H1 (cell line): Measurements from ENCODE around the gene THAP10. TPM values are rescaled to one million over a fixed set of nuclear protein-coding genes. Genes with fewer than 3 reads are reported as not detected.

Experiments used
- CTCF ChIA-PET: fragments of 300-600 bp; sonication (Branson Sonifier 250); formaldehyde crosslinking; loops from one replicate; lab custom pipeline; 2021; ENCODE audit not compliant: partially characterized antibody; lab: Charles Lee
- POLR2A ChIA-PET: fragments of 300-600 bp; sonication (Branson Sonifier 250); formaldehyde crosslinking; loops from one replicate; lab custom pipeline; 2021; ENCODE audit warnings: inconsistent platforms; ENCODE audit not compliant: partially characterized antibody; lab: Charles Lee
- DNase-seq, 2 experiments: peaks; one replicate each; pipeline versions ENCODE4 v3.0.0 to v3.0.0-alpha.2; 2010 to 2022; ENCODE audit warnings: low spot score in 2 of 2, low read depth in 1 of 2, mixed read lengths in 1 of 2
- FAIRE-seq: peaks from 2 replicates; lab custom pipeline; 2011; peaks lifted over from hg19 to GRCh38; lab: Jason Lieb, UNC
- H2AFZ ChIP-seq: 2 replicates; pipeline ENCODE4 v1.8.1; 2012; ENCODE audit warnings: low read length, inconsistent platforms
- H2AK5ac ChIP-seq: 2 replicates; pipeline ENCODE4 v1.6.1; 2013; ENCODE audit warnings: low read depth, low read length
- H2BK120ac ChIP-seq: replicated peaks from 2 replicates; pipeline ENCODE3; 2013; ENCODE audit warnings: low read depth, low read length, inconsistent platforms
- H2BK12ac ChIP-seq: 2 replicates; pipeline ENCODE4 v1.6.1; 2013; ENCODE audit warnings: low read depth, low read length
- H2BK15ac ChIP-seq: 2 replicates; pipeline ENCODE4 v1.6.1; 2013; ENCODE audit warnings: low read length
- H2BK20ac ChIP-seq: 2 replicates; pipeline ENCODE4 v1.6.1; 2013; ENCODE audit warnings: low read length
- H2BK5ac ChIP-seq: 2 replicates; pipeline ENCODE4 v1.6.1; 2013; ENCODE audit warnings: low read depth, low read length
- H3K14ac ChIP-seq: 2 replicates; pipeline ENCODE4 v1.6.1; 2013; ENCODE audit warnings: inconsistent platforms; ENCODE audit not compliant: insufficient read length
- H3K18ac ChIP-seq: 2 replicates; pipeline ENCODE4 v1.6.1; 2013; ENCODE audit warnings: low read length; ENCODE audit errors: extremely low read depth
- H3K23ac ChIP-seq: 2 replicates; pipeline ENCODE4 v1.6.1; 2013; ENCODE audit warnings: inconsistent platforms; ENCODE audit not compliant: insufficient read length
- H3K23me2 ChIP-seq: 2 replicates; pipeline ENCODE4 v1.6.1; 2013; ENCODE audit warnings: low read depth, low read length
- H3K27ac ChIP-seq: 2 replicates; pipeline ENCODE4 v1.6.1; 2011; ENCODE audit warnings: low read depth, low read length, inconsistent platforms
- H3K27me3 ChIP-seq, 4 experiments: replicated peaks in 1 of 4; 1 replicate in 1 of 4; 2 replicates in 3 of 4; pipeline versions ENCODE4 v1.6.1 to v1.8.1; 2011 to 2013; ENCODE audit warnings: low read length in 3 of 4, mild to moderate bottlenecking in 3 of 4, inconsistent platforms in 2 of 4, mixed read lengths in 2 of 4, moderate library complexity in 1 of 4; ENCODE audit not compliant: control insufficient read depth in 3 of 4, insufficient read depth in 3 of 4; ENCODE audit errors: extremely low read depth in 1 of 4
- H3K36me3 ChIP-seq, 4 experiments: 2 replicates each; pipeline versions ENCODE4 v1.6.1 to v1.8.1; 2011 to 2013; ENCODE audit warnings: mild to moderate bottlenecking in 4 of 4, low read length in 3 of 4, moderate library complexity in 2 of 4, control low read depth in 1 of 4, inconsistent platforms in 1 of 4; ENCODE audit not compliant: insufficient read depth in 4 of 4, control insufficient read depth in 2 of 4
- H3K4ac ChIP-seq: replicated peaks from 2 replicates; pipeline ENCODE3; 2013; ENCODE audit warnings: low read length, low read depth, mixed read lengths, inconsistent platforms; ENCODE audit not compliant: insufficient read length
- H3K4me1 ChIP-seq, 4 experiments: replicated peaks in 1 of 4; 1 replicate in 1 of 4; 2 replicates in 3 of 4; pipeline versions ENCODE4 v1.6.1 to v1.8.1; 2011 to 2013; ENCODE audit warnings: low read length in 3 of 4, inconsistent platforms in 2 of 4, mixed read lengths in 1 of 4; ENCODE audit not compliant: insufficient read depth in 4 of 4, control insufficient read depth in 3 of 4
- H3K4me2 ChIP-seq, 2 experiments: 2 replicates each; pipeline versions ENCODE4 v1.6.1 to v1.8.1; 2011 to 2013; ENCODE audit warnings: low read depth in 2 of 2, low read length in 2 of 2, control low read depth in 1 of 2, inconsistent platforms in 1 of 2, mild to moderate bottlenecking in 1 of 2; ENCODE audit not compliant: insufficient read depth in 1 of 2
- H3K4me3 ChIP-seq, 4 experiments: fragments of 200-600, 300-600 bp in 1 of 4; sonication (generic), shearing (Covaris generic), sonication (Bioruptor Twin) in 1 of 4; 2 replicates each; pipeline versions ENCODE4 v1.5.1 to v1.8.1; 2011 to 2016; ENCODE audit warnings: low read length in 4 of 4, low read depth in 3 of 4, control low read depth in 2 of 4, inconsistent platforms in 2 of 4, mild to moderate bottlenecking in 2 of 4, mixed read lengths in 1 of 4, moderate library complexity in 1 of 4; ENCODE audit not compliant: insufficient read depth in 2 of 4; ENCODE audit errors: extremely low read depth in 1 of 4
- H3K56ac ChIP-seq: replicated peaks from 2 replicates; pipeline ENCODE3; 2013; ENCODE audit warnings: low read depth, mild to moderate bottlenecking, mixed read lengths, low read length, inconsistent platforms; ENCODE audit not compliant: insufficient read length
- H3K79me1 ChIP-seq: 2 replicates; pipeline ENCODE4 v1.6.1; 2013; ENCODE audit warnings: low read depth, low read length, control low read depth
- H3K79me2 ChIP-seq, 2 experiments: 2 replicates each; pipeline versions ENCODE4 v1.6.1 to v1.8.1; 2012 to 2013; ENCODE audit warnings: low read length in 2 of 2, mild to moderate bottlenecking in 2 of 2, inconsistent platforms in 1 of 2; ENCODE audit not compliant: insufficient read depth in 2 of 2, control insufficient read depth in 1 of 2
- H3K9ac ChIP-seq, 4 experiments: replicated peaks in 1 of 4; 1 replicate in 1 of 4; 2 replicates in 3 of 4; pipeline versions ENCODE4 v1.6.1 to v1.8.1; 2011 to 2013; ENCODE audit warnings: low read depth in 3 of 4, low read length in 3 of 4, control low read depth in 2 of 4, mild to moderate bottlenecking in 2 of 4, moderate library complexity in 2 of 4, inconsistent platforms in 1 of 4; ENCODE audit errors: extremely low read depth in 1 of 4
- H3K9me3 ChIP-seq, 2 experiments: 2 replicates each; pipeline versions ENCODE4 v1.6.1 to v1.8.1; 2012 to 2013; ENCODE audit warnings: mild to moderate bottlenecking in 2 of 2, moderate library complexity in 2 of 2, control low read depth in 1 of 2, inconsistent platforms in 1 of 2, low read depth in 1 of 2, low read length in 1 of 2, mixed read lengths in 1 of 2; ENCODE audit not compliant: insufficient read depth in 2 of 2
- H4K20me1 ChIP-seq, 2 experiments: replicated peaks in 1 of 2; 2 replicates each; pipeline versions ENCODE3 to v1.8.1; 2011 to 2013; ENCODE audit warnings: inconsistent platforms in 2 of 2, low read length in 2 of 2, mild to moderate bottlenecking in 1 of 2; ENCODE audit not compliant: insufficient read depth in 2 of 2, control insufficient read depth in 1 of 2
- H4K5ac ChIP-seq: 2 replicates; pipeline ENCODE4 v1.6.1; 2013; ENCODE audit warnings: low read length, low read depth, mixed read lengths, inconsistent platforms; ENCODE audit not compliant: insufficient read length
- H4K8ac ChIP-seq: 2 replicates; pipeline ENCODE4 v1.8.0; 2013; ENCODE audit warnings: mild to moderate bottlenecking, moderate library complexity, low read length, inconsistent platforms; ENCODE audit not compliant: insufficient read depth; ENCODE audit errors: extremely low read depth
- H4K91ac ChIP-seq: replicated peaks from 2 replicates; pipeline ENCODE3; 2013; ENCODE audit warnings: low read length, mixed read lengths, inconsistent platforms; ENCODE audit not compliant: insufficient read length
- CEBPB ChIP-seq: IDR thresholded peaks from 2 replicates; pipeline ENCODE4 v1.6.1; 2012; ENCODE audit warnings: low read depth, low read length
- CHD1 ChIP-seq: IDR thresholded peaks from 2 replicates; pipeline ENCODE4 v1.6.1; 2012; ENCODE audit warnings: low read depth, low read length, improper control_type of control experiment
- CHD2 ChIP-seq: IDR thresholded peaks from 2 replicates; pipeline ENCODE4 v1.6.1; 2012; ENCODE audit warnings: low read length, improper control_type of control experiment
- CREB1 ChIP-seq: IDR thresholded peaks from 2 replicates; pipeline ENCODE4 v1.6.1; 2012; ENCODE audit warnings: inconsistent platforms
- CTBP2 ChIP-seq: IDR thresholded peaks from 2 replicates; pipeline ENCODE4 v1.7.0; 2011; ENCODE audit warnings: borderline replicate concordance, mild to moderate bottlenecking, moderate library complexity, mixed read lengths, low read length; ENCODE audit not compliant: insufficient read depth, insufficient read length
- GTF2F1 ChIP-seq: IDR thresholded peaks from 2 replicates; pipeline ENCODE4 v1.6.1; 2012; ENCODE audit warnings: low read depth, low read length, improper control_type of control experiment, borderline replicate concordance
- HDAC2 ChIP-seq, 2 experiments: fragments of 300-600 bp in 1 of 2; sonication (generic) in 1 of 2; IDR thresholded peaks; 2 replicates each; pipeline ENCODE4 v1.6.1; 2011 to 2012; ENCODE audit warnings: low read depth in 2 of 2, low read length in 2 of 2, mild to moderate bottlenecking in 2 of 2, moderate library complexity in 2 of 2, borderline replicate concordance in 1 of 2, inconsistent platforms in 1 of 2
- JUN ChIP-seq: IDR thresholded peaks from 2 replicates; pipeline ENCODE4 v1.6.1; 2011; ENCODE audit warnings: low read depth, mild to moderate bottlenecking, improper control_type of control experiment, low read length
- PHF8 ChIP-seq: fragments of 200-600 bp; sonication (generic); conservative IDR thresholded peaks from 2 replicates; pipeline ENCODE4 v1.7.1; 2012; ENCODE audit warnings: low read depth, mild to moderate bottlenecking, inconsistent platforms, low read length, moderate library complexity
- POU5F1 ChIP-seq: IDR thresholded peaks from 2 replicates; pipeline ENCODE4 v1.6.1; 2011; ENCODE audit warnings: low read depth, mild to moderate bottlenecking, low read length, moderate library complexity
- SAP30 ChIP-seq: fragments of 300-600 bp; sonication (generic); IDR thresholded peaks from 2 replicates; pipeline ENCODE4 v1.7.1; 2012; ENCODE audit warnings: low read length, moderate library complexity, mild to moderate bottlenecking, inconsistent platforms; ENCODE audit not compliant: insufficient read depth, insufficient replicate concordance
- SP1 ChIP-seq: IDR thresholded peaks from 2 replicates; pipeline ENCODE4 v1.6.1; 2011; ENCODE audit warnings: low read depth, low read length
- SP2 ChIP-seq: IDR thresholded peaks from 2 replicates; pipeline ENCODE4 v1.6.1; 2012; ENCODE audit warnings: mild to moderate bottlenecking, low read length, inconsistent platforms
- SRF ChIP-seq: IDR thresholded peaks from 2 replicates; pipeline ENCODE4 v1.6.1; 2011; ENCODE audit warnings: mild to moderate bottlenecking, low read depth, low read length, moderate library complexity
- WGBS, 2 experiments: shearing (Covaris generic) in 1 of 2; methylation state at CpG; one replicate each; pipeline versions ENCODE4 v1.1.6 to v1.1.7; 2013 to 2015; ENCODE audit warnings: low lambda C conversion rate in 2 of 2, mixed read lengths in 2 of 2, inconsistent platforms in 1 of 2, low coverage in 1 of 2, missing lambda C conversion rate in 1 of 2; ENCODE audit not compliant: insufficient replicate concordance in 2 of 2, insufficient coverage in 1 of 2, insufficient read length in 1 of 2; ENCODE audit errors: extremely low coverage in 1 of 2, missing lambda C conversion rate in 1 of 2; 5-methylcytosine and 5-hydroxymethylcytosine counted together
- polyA plus RNA-seq, 7 experiments: library from polyadenylated mRNA; depleted of rRNA in 3 of 7; stranded (reverse) in 5 of 7; unstranded in 2 of 7; fragments of >200 nt in 5 of 7; fragments of 200-250 nt in 2 of 7; gene quantifications; 1 replicate in 5 of 7; 2 replicates in 1 of 7; 4 replicates in 1 of 7; pipeline versions ENCODE4 v1.2.1 to v1.2.3, GENCODE V29; 2011 to 2013; ENCODE audit warnings: missing spikeins in 2 of 7, mixed read lengths in 2 of 7
- total RNA-seq: library from RNA; stranded (reverse); fragmentation: NEBNext Ultra II Directional; extraction: Animal tissue kit (Norgen Biotek cat#: 25700); gene quantifications from 2 replicates; pipeline ENCODE4 v1.2.1, GENCODE V29; 2021

The THAP10 gene
- total and polyA plus RNA-seq, 2 of the 8 experiments (the other 6 are each of a cell fraction or from before 2014, with no cell fraction given): 2.8 to 4.5 TPM

- no peak overlapping the region for H2AFZ ChIP-seq
- H2AK5ac ChIP-seq: no peak overlapping the region
- TF ChIP-seq CEBPB (no peak), SP1 (no peak), PHF8 (no peak), CREB1 (no peak), CHD1 (no peak), SRF (no peak), JUN (no peak), CTBP2 (no peak), SP2 (no peak), HDAC2 (IDR thresholded peaks at IDR 0.05; ENCODE audit: borderline replicate concordance in 1 of 2, low read depth in 2 of 2, low read length in 2 of 2) (no peak), CHD2 (no peak), GTF2F1 (no peak), POU5F1 (no peak), SAP30 (no peak)
- CTCF ChIA-PET: interaction anchor here (1.2 to 1.6 kb wide), 3 partner anchors 10 to 22 kb away, joined by 3 to 7 read pairs (median 4); no protein-coding TSS in a partner anchor
- POLR2A ChIA-PET: interaction anchor here (0.6 to 1.4 kb wide), 2 partner anchors 12 to 79 kb away, joined by 3 read pairs; no protein-coding TSS in a partner anchor
- peaks cover 0 to 8% (median 7%) of the 10 kb centered on the region in 4 experiments; a peak in 6 of 7 replicates for H3K4me1 ChIP-seq
- no peak overlapping the region for H2BK20ac ChIP-seq
- H2BK15ac ChIP-seq: no peak overlapping the region
- H3K79me2 ChIP-seq: no peaks in the 10 kb centered on the region
- no peak overlapping the region for H3K14ac ChIP-seq
- H3K4me2 ChIP-seq: no peak overlapping the region
- no peak overlapping the region for H3K23ac ChIP-seq
- H3K36me3 ChIP-seq: peaks cover 0 to 25% (median 7%) of the 10 kb centered on the region in 4 experiments; a peak in 6 of 8 replicates
- no peaks in the 10 kb centered on the region for H3K23me2 ChIP-seq
- no peak overlapping the region for H4K5ac ChIP-seq
- H3K9ac ChIP-seq: no peak overlapping the region
- no peak overlapping the region for H3K18ac ChIP-seq
- FAIRE-seq (no peak), DNase-seq (no peak)
- no peak overlapping the region for H3K27ac ChIP-seq
- H3K9me3 ChIP-seq: no peaks in the 10 kb centered on the region
- 79% methylated on average over 2 of the region's 2 CpGs; no CpG with 5 or more reads in 1 of the 2 experiments for WGBS, 2 experiments
- H3K4ac ChIP-seq: no peak overlapping the region
- H3K56ac ChIP-seq: no peak overlapping the region
- H2BK5ac ChIP-seq: no peak overlapping the region
- no peaks in the 10 kb centered on the region for H3K27me3 ChIP-seq
- no peak overlapping the region for H4K91ac ChIP-seq
- no peak overlapping the region for H2BK120ac ChIP-seq
- H4K8ac ChIP-seq: no peak overlapping the region
- H4K20me1 ChIP-seq: peaks cover 0 to 1% of the 10 kb centered on the region in 2 experiments
- H3K79me1 ChIP-seq: no peaks in the 10 kb centered on the region
- no peak overlapping the region for H2BK12ac ChIP-seq
- H3K4me3 ChIP-seq: no peak overlapping the region
These were observed 57.2 kb downstream of the THAP10 start for GRCh38 chr15:70834999-70835398.
